ENCODE data around the gene SNX6. TPM values are rescaled to one million over a fixed set of nuclear protein-coding genes. Genes with fewer than 3 reads are reported as not detected.

SNX6 gene
- polyA plus RNA-seq (2013, experiment 1 of 2) = 64.3 TPM
- polyA plus RNA-seq (2013, experiment 2 of 2) = 72.5 TPM

GRCh38 chr14:34629657-34630529 is at the start of gene SNX6:
SNX6 (minus strand) TSS chr14:34630148; CDS start chr14:34630116, 32 bp downstream.
- Histone ChIP-seq H3K36me3 (ENCODE audit: insufficient read depth, low read length) (peaks cover 6% of the 10 kb centered on the region; the same call in 1 of the 2 replicates), H3K4me3 (ENCODE audit: low read length) (peak within 1 kb of the TSS; percentile 96), H3K9me3 (ENCODE audit: insufficient read depth, low read depth, low read length) (no peaks in the 10 kb centered on the region), H3K27me3 (ENCODE audit: insufficient read depth, low read length) (no peaks in the 10 kb centered on the region), H3K4me1 (ENCODE audit: insufficient read depth, low read length) (peaks cover 7% of the 10 kb centered on the region; the same call in 1 of the 2 replicates), H3K27ac (ENCODE audit: low read depth, low read length) (peak within 1 kb of the TSS; percentile 32; the same call in 1 of the 2 replicates), H3K9ac (ENCODE audit: low read depth, low read length) (peak within 1 kb of the TSS; percentile 91)
- WGBS = 4% methylated on average over 84 of the region's 84 CpGs

- Histone ChIP-seq H3K9me3 (ENCODE audit: insufficient read depth, low read depth, low read length) (0 out of 2 replicates have a peak, but pooled peaks cover 2% of the 10 kb centered on the region), H3K27ac (ENCODE audit: low read depth, low read length) (no peak overlapping the region), H3K36me3 (ENCODE audit: insufficient read depth, low read length) (no peaks in the 10 kb centered on the region), H3K27me3 (ENCODE audit: insufficient read depth, low read length) (no peaks in the 10 kb centered on the region), H3K9ac (ENCODE audit: low read depth, low read length) (no peak overlapping the region), H3K4me3 (ENCODE audit: low read length) (no peak overlapping the region), H3K4me1 (ENCODE audit: insufficient read depth, low read length) (peaks cover 12% of the 10 kb centered on the region)
- 96% methylated on average over 7 of the region's 8 CpGs for WGBS
Observed at GRCh38 chr14:34678735-34679134, 48.8 kb upstream of the SNX6 start.

GRCh38 chr14:34678306-34678705 is 48.4 kb upstream of the SNX6 start:
- 0 out of 2 replicates have a peak overlapping the region, but pooled peaks have one; percentile 5 for H3K9ac ChIP-seq (ENCODE audit: low read depth, low read length)
- peaks cover 12% of the 10 kb centered on the region for H3K4me1 ChIP-seq (ENCODE audit: insufficient read depth, low read length)
- no peaks in the 10 kb centered on the region for H3K36me3 ChIP-seq (ENCODE audit: insufficient read depth, low read length)
- no peaks in the 10 kb centered on the region for H3K27me3 ChIP-seq (ENCODE audit: insufficient read depth, low read length)
- H3K9me3 ChIP-seq (ENCODE audit: insufficient read depth, low read depth, low read length) = 0 out of 2 replicates have a peak, but pooled peaks cover 5% of the 10 kb centered on the region
- H3K4me3 ChIP-seq (ENCODE audit: low read length) = no peak overlapping the region
- H3K27ac ChIP-seq (ENCODE audit: low read depth, low read length) = no peak overlapping the region; the same call in 1 of the 2 replicates
- WGBS = 89% methylated on average over 7 of the region's 7 CpGs

GRCh38 chr14:34676516-34677211 is 46.7 kb upstream of the SNX6 start:
- Histone ChIP-seq H3K36me3 (ENCODE audit: insufficient read depth, low read length) (no peaks in the 10 kb centered on the region), H3K9ac (ENCODE audit: low read depth, low read length) (no peak overlapping the region), H3K4me1 (ENCODE audit: insufficient read depth, low read length) (peaks cover 12% of the 10 kb centered on the region), H3K9me3 (ENCODE audit: insufficient read depth, low read depth, low read length) (0 out of 2 replicates have a peak, but pooled peaks cover 5% of the 10 kb centered on the region), H3K4me3 (ENCODE audit: low read length) (no peak overlapping the region), H3K27ac (ENCODE audit: low read depth, low read length) (no peak overlapping the region), H3K27me3 (ENCODE audit: insufficient read depth, low read length) (no peaks in the 10 kb centered on the region)
- WGBS = 91% methylated on average over 7 of the region's 7 CpGs

- WGBS = 92% methylated on average over 1 of the region's 1 CpG
- no peak overlapping the region for H3K27ac ChIP-seq (ENCODE audit: low read depth, low read length)
- no peaks in the 10 kb centered on the region for H3K36me3 ChIP-seq (ENCODE audit: insufficient read depth, low read length)
- H3K4me3 ChIP-seq (ENCODE audit: low read length) = no peak overlapping the region
- peaks cover 11% of the 10 kb centered on the region for H3K4me1 ChIP-seq (ENCODE audit: insufficient read depth, low read length)
- no peaks in the 10 kb centered on the region for H3K27me3 ChIP-seq (ENCODE audit: insufficient read depth, low read length)
- no peak overlapping the region for H3K9ac ChIP-seq (ENCODE audit: low read depth, low read length)
- 0 out of 2 replicates have a peak, but pooled peaks cover 5% of the 10 kb centered on the region for H3K9me3 ChIP-seq (ENCODE audit: insufficient read depth, low read depth, low read length)
Observed at GRCh38 chr14:34673702-34674101, 43.8 kb upstream of the SNX6 start.

- no peaks in the 10 kb centered on the region for H3K27me3 ChIP-seq (ENCODE audit: insufficient read depth, low read length)
- 68% methylated on average over 4 of the region's 6 CpGs for WGBS
- no peaks in the 10 kb centered on the region for H3K4me1 ChIP-seq (ENCODE audit: insufficient read depth, low read length)
- H3K36me3 ChIP-seq (ENCODE audit: insufficient read depth, low read length) = no peaks in the 10 kb centered on the region
- H3K4me3 ChIP-seq (ENCODE audit: low read length) = no peak overlapping the region
- H3K27ac ChIP-seq (ENCODE audit: low read depth, low read length) = no peak overlapping the region
- 0 out of 2 replicates have a peak, but pooled peaks cover 5% of the 10 kb centered on the region for H3K9me3 ChIP-seq (ENCODE audit: insufficient read depth, low read depth, low read length)
- no peak overlapping the region for H3K9ac ChIP-seq (ENCODE audit: low read depth, low read length)
Observed at GRCh38 chr14:34671716-34672115, 41.8 kb upstream of the SNX6 start.

GRCh38 chr14:34668111-34668510 is 38.2 kb upstream of the SNX6 start:
- no peak overlapping the region for H3K4me3 ChIP-seq (ENCODE audit: low read length)
- no peak overlapping the region for H3K9ac ChIP-seq (ENCODE audit: low read depth, low read length)
- H3K9me3 ChIP-seq (ENCODE audit: insufficient read depth, low read depth, low read length) = no peaks in the 10 kb centered on the region
- no peaks in the 10 kb centered on the region for H3K27me3 ChIP-seq (ENCODE audit: insufficient read depth, low read length)
- no peaks in the 10 kb centered on the region for H3K4me1 ChIP-seq (ENCODE audit: insufficient read depth, low read length)
- H3K36me3 ChIP-seq (ENCODE audit: insufficient read depth, low read length) = no peaks in the 10 kb centered on the region
- no peak overlapping the region for H3K27ac ChIP-seq (ENCODE audit: low read depth, low read length)
- 88% methylated on average over 2 of the region's 2 CpGs for WGBS

- WGBS = 91% methylated on average over 6 of the region's 7 CpGs
- no peak overlapping the region for H3K9ac ChIP-seq (ENCODE audit: low read depth, low read length)
- no peaks in the 10 kb centered on the region for H3K36me3 ChIP-seq (ENCODE audit: insufficient read depth, low read length)
- H3K9me3 ChIP-seq (ENCODE audit: insufficient read depth, low read depth, low read length) = no peaks in the 10 kb centered on the region
- no peaks in the 10 kb centered on the region for H3K27me3 ChIP-seq (ENCODE audit: insufficient read depth, low read length)
- H3K4me1 ChIP-seq (ENCODE audit: insufficient read depth, low read length) = no peaks in the 10 kb centered on the region
- H3K27ac ChIP-seq (ENCODE audit: low read depth, low read length) = no peak overlapping the region
- H3K4me3 ChIP-seq (ENCODE audit: low read length) = no peak overlapping the region
Observed at GRCh38 chr14:34667007-34667406, 37.1 kb upstream of the SNX6 start.

- H3K36me3 ChIP-seq (ENCODE audit: insufficient read depth, low read length) = no peaks in the 10 kb centered on the region
- H3K4me3 ChIP-seq (ENCODE audit: low read length) = no peak overlapping the region
- no peaks in the 10 kb centered on the region for H3K27me3 ChIP-seq (ENCODE audit: insufficient read depth, low read length)
- whole genome bisulfite sequencing = 86% methylated on average over 2 of the region's 2 CpGs
- no peaks in the 10 kb centered on the region for H3K4me1 ChIP-seq (ENCODE audit: insufficient read depth, low read length)
- H3K9me3 ChIP-seq (ENCODE audit: insufficient read depth, low read depth, low read length) = no peaks in the 10 kb centered on the region
- no peak overlapping the region for H3K27ac ChIP-seq (ENCODE audit: low read depth, low read length)
- no peak overlapping the region for H3K9ac ChIP-seq (ENCODE audit: low read depth, low read length)
Observed at GRCh38 chr14:34665785-34666435, 36.0 kb upstream of the SNX6 start.

- no peaks in the 10 kb centered on the region for H3K36me3 ChIP-seq (ENCODE audit: insufficient read depth, low read length)
- WGBS = 91% methylated on average over 3 of the region's 4 CpGs
- H3K4me3 ChIP-seq (ENCODE audit: low read length) = no peak overlapping the region
- H3K27me3 ChIP-seq (ENCODE audit: insufficient read depth, low read length) = no peaks in the 10 kb centered on the region
- no peaks in the 10 kb centered on the region for H3K9me3 ChIP-seq (ENCODE audit: insufficient read depth, low read depth, low read length)
- H3K9ac ChIP-seq (ENCODE audit: low read depth, low read length) = no peak overlapping the region
- H3K27ac ChIP-seq (ENCODE audit: low read depth, low read length) = no peak overlapping the region
- no peaks in the 10 kb centered on the region for H3K4me1 ChIP-seq (ENCODE audit: insufficient read depth, low read length)
Observed at GRCh38 chr14:34662561-34663088, 32.7 kb upstream of the SNX6 start.
